ENCODE data around the gene KIAA0232.

Gene KIAA0232

GRCh38 chr4:6849691-6850090 is 67.2 kb downstream of the KIAA0232 start:
- TF ChIP-seq, protein P1, sequence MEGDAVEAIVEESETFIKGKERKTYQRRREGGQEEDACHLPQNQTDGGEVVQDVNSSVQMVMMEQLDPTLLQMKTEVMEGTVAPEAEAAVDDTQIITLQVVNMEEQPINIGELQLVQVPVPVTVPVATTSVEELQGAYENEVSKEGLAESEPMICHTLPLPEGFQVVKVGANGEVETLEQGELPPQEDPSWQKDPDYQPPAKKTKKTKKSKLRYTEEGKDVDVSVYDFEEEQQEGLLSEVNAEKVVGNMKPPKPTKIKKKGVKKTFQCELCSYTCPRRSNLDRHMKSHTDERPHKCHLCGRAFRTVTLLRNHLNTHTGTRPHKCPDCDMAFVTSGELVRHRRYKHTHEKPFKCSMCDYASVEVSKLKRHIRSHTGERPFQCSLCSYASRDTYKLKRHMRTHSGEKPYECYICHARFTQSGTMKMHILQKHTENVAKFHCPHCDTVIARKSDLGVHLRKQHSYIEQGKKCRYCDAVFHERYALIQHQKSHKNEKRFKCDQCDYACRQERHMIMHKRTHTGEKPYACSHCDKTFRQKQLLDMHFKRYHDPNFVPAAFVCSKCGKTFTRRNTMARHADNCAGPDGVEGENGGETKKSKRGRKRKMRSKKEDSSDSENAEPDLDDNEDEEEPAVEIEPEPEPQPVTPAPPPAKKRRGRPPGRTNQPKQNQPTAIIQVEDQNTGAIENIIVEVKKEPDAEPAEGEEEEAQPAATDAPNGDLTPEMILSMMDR (IDR thresholded peaks at IDR 0.05; ENCODE audit: insufficient read depth, low read depth, low read length, missing control alignments): no peak
- no peak for DNase-seq (ENCODE audit: low read depth)
- no peak overlapping the region for H3K4me3 ChIP-seq (ENCODE audit: low read depth, low read length)

DNA sequence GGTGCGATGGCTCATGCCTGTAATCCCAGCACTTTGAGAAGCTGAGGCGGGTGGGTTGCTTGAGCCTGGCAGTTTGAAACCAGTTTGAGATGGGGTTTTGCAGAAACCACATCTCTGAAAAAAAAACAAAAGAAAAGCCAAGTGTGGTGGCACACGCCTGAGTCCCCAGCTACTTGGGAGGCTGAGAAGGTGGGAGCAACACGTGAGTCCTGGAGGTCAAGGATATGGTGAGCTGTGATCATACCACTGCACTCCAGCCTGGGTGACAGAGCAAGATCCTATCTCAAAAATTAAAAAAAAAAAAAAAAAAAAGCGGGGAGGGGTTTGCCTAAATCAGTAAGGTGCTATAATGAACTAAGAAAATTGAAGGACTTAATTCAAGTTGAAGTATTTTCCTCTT is 68.9 kb downstream of the KIAA0232 start:
- TF ChIP-seq, protein P1 (IDR thresholded peaks at IDR 0.05; ENCODE audit: insufficient read depth, low read depth, low read length, missing control alignments): no peak
- no peak overlapping the region for H3K4me3 ChIP-seq (ENCODE audit: low read depth, low read length)
- DNase-seq (ENCODE audit: low read depth): no peak

- DNase-seq (ENCODE audit: low read depth): no peak
- TF ChIP-seq, protein P1 (IDR thresholded peaks at IDR 0.05; ENCODE audit: insufficient read depth, low read depth, low read length, missing control alignments): no peak
- no peak overlapping the region for H3K4me3 ChIP-seq (ENCODE audit: low read depth, low read length)
These were observed 69.4 kb downstream of the KIAA0232 start for GRCh38 chr4:6851962-6852361.

GRCh38 chr4:6852582-6852981 is 70.1 kb downstream of the KIAA0232 start:
- TF ChIP-seq, protein P1 (IDR thresholded peaks at IDR 0.05; ENCODE audit: insufficient read depth, low read depth, low read length, missing control alignments): no peak
- DNase-seq (ENCODE audit: low read depth): no peak
- H3K4me3 ChIP-seq (ENCODE audit: low read depth, low read length): no peak overlapping the region

- DNase-seq (ENCODE audit: low read depth): peak; percentile 59
These were observed 71.7 kb downstream of the KIAA0232 start for GRCh38 chr4:6854098-6854744.

DNA sequence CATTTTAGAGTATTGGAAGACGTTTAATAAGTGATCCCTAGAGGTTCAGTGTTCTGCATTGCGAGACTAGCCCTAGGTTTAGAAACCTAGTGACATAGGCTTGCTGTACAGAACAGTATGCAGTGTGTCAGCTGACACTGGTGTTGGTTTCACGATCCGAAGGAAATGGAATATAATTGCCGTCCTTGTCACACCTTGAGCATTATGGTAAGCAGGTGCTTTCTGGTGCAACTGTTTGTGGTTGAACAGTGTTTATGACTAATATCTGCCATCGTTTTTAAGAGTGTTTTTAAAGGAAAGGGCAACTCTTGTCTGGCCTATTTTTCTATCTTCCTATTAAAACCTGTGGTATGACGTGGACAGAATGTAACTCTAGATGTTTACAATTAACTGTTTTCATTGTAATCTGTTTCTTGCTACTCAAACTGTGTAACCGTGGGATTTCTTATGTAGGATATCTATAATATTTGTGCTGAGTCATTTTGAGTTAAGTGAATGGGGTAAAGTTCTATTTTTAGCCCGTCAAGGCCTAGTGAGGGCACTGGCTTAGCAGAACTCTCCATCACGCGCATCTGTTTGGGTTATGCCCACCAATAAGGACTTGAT is 73.3 kb downstream of the KIAA0232 start:
- TF ChIP-seq, protein P1 (IDR thresholded peaks at IDR 0.05; ENCODE audit: insufficient read depth, low read depth, low read length, missing control alignments): no peak
- H3K4me3 ChIP-seq (ENCODE audit: low read depth, low read length): peak overlapping the region; percentile 4
- peak; percentile 91 for DNase-seq (ENCODE audit: low read depth)

More at GRCh38 chr4:6854098-6854744, 71.7 kb downstream of the KIAA0232 start:
- no peak overlapping the region for H3K4me3 ChIP-seq (ENCODE audit: low read depth, low read length)
- TF ChIP-seq, protein P1 (IDR thresholded peaks at IDR 0.05; ENCODE audit: insufficient read depth, low read depth, low read length, missing control alignments): no peak
